ENCODE data around the gene MLLT3. TPM values are rescaled to one million over a fixed set of nuclear protein-coding genes. Genes with fewer than 3 reads are reported as not detected.

MLLT3 gene
- total RNA-seq, 1 experiment from 2014 or later = 21.6 TPM

DNA sequence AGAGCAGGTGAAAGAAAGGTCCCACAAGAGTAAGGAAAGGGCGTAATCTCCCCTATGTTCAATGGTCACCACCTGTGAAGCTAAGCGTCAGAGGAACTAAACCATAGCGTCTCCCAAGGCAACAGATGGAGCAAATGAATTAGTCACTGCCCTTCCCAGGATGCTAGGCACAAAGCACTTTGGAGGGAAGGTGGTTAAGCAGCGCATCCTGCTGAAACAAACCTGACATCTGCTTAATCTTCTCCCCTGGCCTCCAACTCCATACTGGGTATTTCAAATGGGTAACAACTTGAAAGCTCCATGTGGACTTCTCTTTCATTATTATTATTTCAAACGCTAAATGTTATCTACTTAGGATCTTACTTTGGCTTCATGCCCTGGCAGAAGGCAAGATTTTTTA is 227.3 kb downstream of the MLLT3 start:
- intact Hi-C loops (cut with micrococcal nuclease; ENCODE audit: unreplicated experiment) = no loop called here
- DNase-seq = no peak
- Histone ChIP-seq H4K20me1 (ENCODE audit: insufficient read depth) (no peaks in the 10 kb centered on the region), H3K4me3 (no peak overlapping the region), H3K4me1 (replicated peaks; ENCODE audit: insufficient read depth) (no peaks in the 10 kb centered on the region), H3F3A (ENCODE audit: insufficient read depth, low read depth) (no peaks in the 10 kb centered on the region), H3K36me3 (ENCODE audit: low read depth) (no peaks in the 10 kb centered on the region), H3K9me2 (ENCODE audit: insufficient read depth) (no peaks in the 10 kb centered on the region), H3K4me2 (no peak overlapping the region), H2AFZ (no peak overlapping the region), H3K27ac (no peak overlapping the region), H3K27me3 (ENCODE audit: insufficient read depth, low read depth) (no peaks in the 10 kb centered on the region), H3K79me2 (ENCODE audit: low read depth) (no peaks in the 10 kb centered on the region), H3K9me3 (ENCODE audit: insufficient read depth, low read depth) (no peaks in the 10 kb centered on the region)
- CTCF ChIA-PET = no interaction called here
- POLR2A ChIA-PET (ENCODE audit: unreplicated experiment) = no interaction called here
- BruUV-seq (replicated peaks) = no TSS peak
- TF ChIP-seq, protein P1, sequence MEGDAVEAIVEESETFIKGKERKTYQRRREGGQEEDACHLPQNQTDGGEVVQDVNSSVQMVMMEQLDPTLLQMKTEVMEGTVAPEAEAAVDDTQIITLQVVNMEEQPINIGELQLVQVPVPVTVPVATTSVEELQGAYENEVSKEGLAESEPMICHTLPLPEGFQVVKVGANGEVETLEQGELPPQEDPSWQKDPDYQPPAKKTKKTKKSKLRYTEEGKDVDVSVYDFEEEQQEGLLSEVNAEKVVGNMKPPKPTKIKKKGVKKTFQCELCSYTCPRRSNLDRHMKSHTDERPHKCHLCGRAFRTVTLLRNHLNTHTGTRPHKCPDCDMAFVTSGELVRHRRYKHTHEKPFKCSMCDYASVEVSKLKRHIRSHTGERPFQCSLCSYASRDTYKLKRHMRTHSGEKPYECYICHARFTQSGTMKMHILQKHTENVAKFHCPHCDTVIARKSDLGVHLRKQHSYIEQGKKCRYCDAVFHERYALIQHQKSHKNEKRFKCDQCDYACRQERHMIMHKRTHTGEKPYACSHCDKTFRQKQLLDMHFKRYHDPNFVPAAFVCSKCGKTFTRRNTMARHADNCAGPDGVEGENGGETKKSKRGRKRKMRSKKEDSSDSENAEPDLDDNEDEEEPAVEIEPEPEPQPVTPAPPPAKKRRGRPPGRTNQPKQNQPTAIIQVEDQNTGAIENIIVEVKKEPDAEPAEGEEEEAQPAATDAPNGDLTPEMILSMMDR (conservative IDR thresholded peaks at IDR 0.05) = no peak
- TF ChIP-seq EZH2 (IDR thresholded peaks at IDR 0.05; ENCODE audit: low read depth) = no peak

DNA sequence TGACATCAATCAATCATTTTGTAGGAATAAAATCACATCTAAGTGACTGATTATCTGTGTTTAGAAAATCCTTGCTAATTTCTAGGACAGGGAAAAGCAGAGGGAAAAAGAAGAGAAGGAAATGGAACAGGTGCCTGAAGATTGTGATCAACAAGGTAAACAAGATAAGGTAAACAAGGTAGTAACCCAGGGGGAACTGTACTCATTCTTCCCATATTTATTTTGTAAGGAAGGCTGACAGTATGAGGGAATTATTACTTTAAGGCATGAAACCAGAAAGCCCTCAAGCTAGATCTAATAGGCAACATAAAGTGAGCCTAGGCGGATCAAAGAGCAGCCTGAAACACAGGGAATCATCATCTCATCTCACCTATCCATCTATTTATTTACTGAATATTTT is 231.1 kb downstream of the MLLT3 start:
- DNase-seq = no peak
- H3F3A ChIP-seq (ENCODE audit: insufficient read depth, low read depth) = no peaks in the 10 kb centered on the region
- H3K4me3 ChIP-seq = no peak overlapping the region
- H3K4me1 ChIP-seq (replicated peaks; ENCODE audit: insufficient read depth) = no peaks in the 10 kb centered on the region
- H3K36me3 ChIP-seq (ENCODE audit: low read depth) = no peaks in the 10 kb centered on the region
- no TSS peak for BruUV-seq (replicated peaks)
- no peaks in the 10 kb centered on the region for H3K79me2 ChIP-seq (ENCODE audit: low read depth)
- no peaks in the 10 kb centered on the region for H4K20me1 ChIP-seq (ENCODE audit: insufficient read depth)
- TF ChIP-seq, protein P1 (conservative IDR thresholded peaks at IDR 0.05) = no peak
- no peak for TF ChIP-seq EZH2 (IDR thresholded peaks at IDR 0.05; ENCODE audit: low read depth)
- no peak overlapping the region for H2AFZ ChIP-seq
- no peaks in the 10 kb centered on the region for H3K9me3 ChIP-seq (ENCODE audit: insufficient read depth, low read depth)
- H3K27me3 ChIP-seq (ENCODE audit: insufficient read depth, low read depth) = no peaks in the 10 kb centered on the region
- intact Hi-C loops (cut with micrococcal nuclease; ENCODE audit: unreplicated experiment) = no loop called here
- no peak overlapping the region for H3K27ac ChIP-seq
- H3K4me2 ChIP-seq = no peak overlapping the region
- ChIA-PET POLR2A (ENCODE audit: unreplicated experiment) (no interaction called here), CTCF (no interaction called here)
- H3K9me2 ChIP-seq (ENCODE audit: insufficient read depth) = no peaks in the 10 kb centered on the region

DNA sequence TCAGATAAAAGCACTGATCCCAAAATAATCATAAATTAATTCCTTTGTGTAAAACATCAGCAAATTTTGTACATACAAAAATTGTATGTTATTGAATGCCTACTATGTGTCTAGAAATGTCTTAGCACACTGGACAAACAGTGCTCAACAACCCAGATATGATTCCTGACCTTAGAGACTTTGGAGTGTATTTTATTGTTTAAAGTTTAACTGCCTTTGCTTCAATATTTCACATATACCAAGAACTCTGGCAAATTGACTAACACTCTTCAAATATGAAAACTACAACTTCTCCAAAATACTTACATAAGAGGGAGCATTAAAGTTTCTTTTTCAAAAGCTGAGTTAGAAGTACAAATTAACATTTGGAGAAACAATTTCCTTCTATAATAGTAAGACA is 231.9 kb downstream of the MLLT3 start:
- Histone ChIP-seq H3K36me3 (ENCODE audit: low read depth) (no peaks in the 10 kb centered on the region), H3K4me3 (no peak overlapping the region), H3K4me1 (replicated peaks; ENCODE audit: insufficient read depth) (no peaks in the 10 kb centered on the region), H3K9me2 (ENCODE audit: insufficient read depth) (no peaks in the 10 kb centered on the region), H2AFZ (no peak overlapping the region), H3K4me2 (no peak overlapping the region), H3F3A (ENCODE audit: insufficient read depth, low read depth) (no peaks in the 10 kb centered on the region), H3K9me3 (ENCODE audit: insufficient read depth, low read depth) (no peaks in the 10 kb centered on the region), H3K79me2 (ENCODE audit: low read depth) (no peaks in the 10 kb centered on the region), H3K27me3 (ENCODE audit: insufficient read depth, low read depth) (no peaks in the 10 kb centered on the region), H4K20me1 (ENCODE audit: insufficient read depth) (no peaks in the 10 kb centered on the region), H3K27ac (no peak overlapping the region)
- ChIA-PET CTCF (no interaction called here), POLR2A (ENCODE audit: unreplicated experiment) (no interaction called here)
- no peak for TF ChIP-seq EZH2 (IDR thresholded peaks at IDR 0.05; ENCODE audit: low read depth)
- TF ChIP-seq, protein P1 (conservative IDR thresholded peaks at IDR 0.05) = no peak
- BruUV-seq (replicated peaks) = no TSS peak
- intact Hi-C loops (cut with micrococcal nuclease; ENCODE audit: unreplicated experiment) = no loop called here
- DNase-seq = no peak
